ENCODE results near the gene CPS1.

DNA sequence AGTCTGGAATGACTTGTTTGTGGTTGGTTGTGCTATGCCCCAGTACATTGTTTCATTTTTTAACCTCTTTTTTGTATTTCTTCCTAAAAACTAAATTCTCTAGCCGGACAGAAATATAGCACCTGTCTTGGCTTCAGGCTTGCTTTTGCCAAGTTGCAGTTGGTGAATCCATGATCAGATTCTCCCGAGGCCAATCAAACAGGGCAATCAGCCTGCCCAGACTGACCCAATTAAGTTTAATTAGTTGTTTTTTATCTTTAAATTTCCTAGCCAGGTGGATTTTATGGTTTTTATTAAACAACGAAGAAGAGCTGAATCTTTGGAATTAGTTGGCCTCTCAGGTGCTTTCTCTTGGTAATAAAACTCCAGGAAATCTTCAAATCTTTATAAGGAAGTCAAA is 162.1 kb downstream of the CPS1 start:
- TF ChIP-seq, protein P1, sequence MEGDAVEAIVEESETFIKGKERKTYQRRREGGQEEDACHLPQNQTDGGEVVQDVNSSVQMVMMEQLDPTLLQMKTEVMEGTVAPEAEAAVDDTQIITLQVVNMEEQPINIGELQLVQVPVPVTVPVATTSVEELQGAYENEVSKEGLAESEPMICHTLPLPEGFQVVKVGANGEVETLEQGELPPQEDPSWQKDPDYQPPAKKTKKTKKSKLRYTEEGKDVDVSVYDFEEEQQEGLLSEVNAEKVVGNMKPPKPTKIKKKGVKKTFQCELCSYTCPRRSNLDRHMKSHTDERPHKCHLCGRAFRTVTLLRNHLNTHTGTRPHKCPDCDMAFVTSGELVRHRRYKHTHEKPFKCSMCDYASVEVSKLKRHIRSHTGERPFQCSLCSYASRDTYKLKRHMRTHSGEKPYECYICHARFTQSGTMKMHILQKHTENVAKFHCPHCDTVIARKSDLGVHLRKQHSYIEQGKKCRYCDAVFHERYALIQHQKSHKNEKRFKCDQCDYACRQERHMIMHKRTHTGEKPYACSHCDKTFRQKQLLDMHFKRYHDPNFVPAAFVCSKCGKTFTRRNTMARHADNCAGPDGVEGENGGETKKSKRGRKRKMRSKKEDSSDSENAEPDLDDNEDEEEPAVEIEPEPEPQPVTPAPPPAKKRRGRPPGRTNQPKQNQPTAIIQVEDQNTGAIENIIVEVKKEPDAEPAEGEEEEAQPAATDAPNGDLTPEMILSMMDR (conservative IDR thresholded peaks at IDR 0.05; ENCODE audit: low read depth in 2 of 2) = no peak
- TF ChIP-seq EZH2 (IDR thresholded peaks at IDR 0.05; ENCODE audit: low read depth, unreplicated experiment) = no peak
- TF ChIP-seq, protein P2, sequence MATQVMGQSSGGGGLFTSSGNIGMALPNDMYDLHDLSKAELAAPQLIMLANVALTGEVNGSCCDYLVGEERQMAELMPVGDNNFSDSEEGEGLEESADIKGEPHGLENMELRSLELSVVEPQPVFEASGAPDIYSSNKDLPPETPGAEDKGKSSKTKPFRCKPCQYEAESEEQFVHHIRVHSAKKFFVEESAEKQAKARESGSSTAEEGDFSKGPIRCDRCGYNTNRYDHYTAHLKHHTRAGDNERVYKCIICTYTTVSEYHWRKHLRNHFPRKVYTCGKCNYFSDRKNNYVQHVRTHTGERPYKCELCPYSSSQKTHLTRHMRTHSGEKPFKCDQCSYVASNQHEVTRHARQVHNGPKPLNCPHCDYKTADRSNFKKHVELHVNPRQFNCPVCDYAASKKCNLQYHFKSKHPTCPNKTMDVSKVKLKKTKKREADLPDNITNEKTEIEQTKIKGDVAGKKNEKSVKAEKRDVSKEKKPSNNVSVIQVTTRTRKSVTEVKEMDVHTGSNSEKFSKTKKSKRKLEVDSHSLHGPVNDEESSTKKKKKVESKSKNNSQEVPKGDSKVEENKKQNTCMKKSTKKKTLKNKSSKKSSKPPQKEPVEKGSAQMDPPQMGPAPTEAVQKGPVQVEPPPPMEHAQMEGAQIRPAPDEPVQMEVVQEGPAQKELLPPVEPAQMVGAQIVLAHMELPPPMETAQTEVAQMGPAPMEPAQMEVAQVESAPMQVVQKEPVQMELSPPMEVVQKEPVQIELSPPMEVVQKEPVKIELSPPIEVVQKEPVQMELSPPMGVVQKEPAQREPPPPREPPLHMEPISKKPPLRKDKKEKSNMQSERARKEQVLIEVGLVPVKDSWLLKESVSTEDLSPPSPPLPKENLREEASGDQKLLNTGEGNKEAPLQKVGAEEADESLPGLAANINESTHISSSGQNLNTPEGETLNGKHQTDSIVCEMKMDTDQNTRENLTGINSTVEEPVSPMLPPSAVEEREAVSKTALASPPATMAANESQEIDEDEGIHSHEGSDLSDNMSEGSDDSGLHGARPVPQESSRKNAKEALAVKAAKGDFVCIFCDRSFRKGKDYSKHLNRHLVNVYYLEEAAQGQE (IDR thresholded peaks at IDR 0.05; ENCODE audit: unreplicated experiment) = no peak
- no peak for TF ChIP-seq EZH2phosphoT487 (IDR thresholded peaks at IDR 0.05; ENCODE audit: unreplicated experiment)
- no peak for TF ChIP-seq POLR2AphosphoS5 (IDR thresholded peaks at IDR 0.05; ENCODE audit: low read depth)
- TF ChIP-seq, protein P3, sequence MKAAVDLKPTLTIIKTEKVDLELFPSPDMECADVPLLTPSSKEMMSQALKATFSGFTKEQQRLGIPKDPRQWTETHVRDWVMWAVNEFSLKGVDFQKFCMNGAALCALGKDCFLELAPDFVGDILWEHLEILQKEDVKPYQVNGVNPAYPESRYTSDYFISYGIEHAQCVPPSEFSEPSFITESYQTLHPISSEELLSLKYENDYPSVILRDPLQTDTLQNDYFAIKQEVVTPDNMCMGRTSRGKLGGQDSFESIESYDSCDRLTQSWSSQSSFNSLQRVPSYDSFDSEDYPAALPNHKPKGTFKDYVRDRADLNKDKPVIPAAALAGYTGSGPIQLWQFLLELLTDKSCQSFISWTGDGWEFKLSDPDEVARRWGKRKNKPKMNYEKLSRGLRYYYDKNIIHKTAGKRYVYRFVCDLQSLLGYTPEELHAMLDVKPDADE (IDR thresholded peaks at IDR 0.05) = no peak
- TF ChIP-seq CREB1 (CRISPR knock-in tag; IDR thresholded peaks at IDR 0.05; ENCODE audit: low read depth) = no peak
